RWPE2 (cell line): ENCODE data around the gene SELENOI.
A peak's percentile ranks its signal among the peaks of the same experiment; 100 is the strongest.

Source experiments
- ATAC-seq: fragments of 200-7000 bp; cut with Tn5 transposase; 3 replicates; pipeline ENCODE4 v1.9.1; 2021; ENCODE audit warnings: low read depth
- DNase-seq: peaks from one replicate; pipeline ENCODE4 v3.0.0-alpha.2; 2020; ENCODE audit warnings: low spot score
- H3K27ac ChIP-seq: fragments of 450-650 bp; 2 replicates; pipeline ENCODE4 v1.5.1; 2017; ENCODE audit warnings: mild to moderate bottlenecking; ENCODE audit not compliant: poor library complexity, severe bottlenecking
- H3K27me3 ChIP-seq: fragments of 250-450 bp; sonication (Bioruptor Pico); 2 replicates; pipeline ENCODE4 v1.5.1; 2021; ENCODE audit warnings: mild to moderate bottlenecking, moderate library complexity; ENCODE audit not compliant: insufficient read depth, poor library complexity, severe bottlenecking
- H3K36me3 ChIP-seq: fragments of 250-450 bp; sonication (Bioruptor Pico); 2 replicates; pipeline ENCODE4 v1.5.1; 2020; ENCODE audit warnings: low read depth, mild to moderate bottlenecking, moderate library complexity
- H3K4me1 ChIP-seq: fragments of 250-450 bp; sonication (Bioruptor Pico); 2 replicates; pipeline ENCODE4 v1.5.1; 2021; ENCODE audit warnings: mild to moderate bottlenecking, moderate library complexity; ENCODE audit not compliant: insufficient read depth, poor library complexity, severe bottlenecking
- H3K4me3 ChIP-seq: fragments of 250-450 bp; sonication (Bioruptor Pico); 2 replicates; pipeline ENCODE4 v1.5.1; 2021; ENCODE audit warnings: mild to moderate bottlenecking, moderate library complexity; ENCODE audit not compliant: severe bottlenecking
- H3K9me3 ChIP-seq: fragments of 250-450 bp; sonication (Bioruptor Pico); 2 replicates; pipeline ENCODE4 v1.5.1; 2021; ENCODE audit warnings: mild to moderate bottlenecking, moderate library complexity; ENCODE audit not compliant: severe bottlenecking
- TF ChIP-seq, protein P1 (sequence below): fragments of 450-650 bp; IDR thresholded peaks from one replicate; pipeline ENCODE4 v1.5.1; 2017; ENCODE audit warnings: mild to moderate bottlenecking, moderate library complexity; ENCODE audit not compliant: poor library complexity, severe bottlenecking

The SELENOI gene

DNA sequence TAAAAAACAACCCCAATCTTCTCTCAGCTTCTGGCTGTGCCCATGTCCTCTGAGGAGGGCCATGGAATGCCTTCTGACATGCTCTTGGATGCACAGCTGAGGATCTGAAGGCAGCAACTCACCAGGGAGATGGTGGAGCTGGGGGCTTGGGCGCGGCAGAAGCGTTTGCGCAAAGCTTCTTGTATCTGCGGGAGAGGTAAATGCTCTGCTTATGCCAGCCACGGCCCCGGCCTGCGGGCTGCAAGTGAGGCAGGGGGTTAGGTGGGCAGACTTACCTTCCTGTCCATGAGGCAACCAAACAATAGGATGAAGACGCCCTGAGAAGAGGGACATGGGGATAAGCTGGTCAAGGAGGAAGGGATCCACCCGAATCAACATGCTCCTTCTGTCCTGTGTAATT lies 36.0 kb upstream of the SELENOI start:
- ATAC-seq = no peak
- Histone ChIP-seq H3K27me3 (no peaks in the 10 kb centered on the region), H3K27ac (no peak overlapping the region), H3K36me3 (no peaks in the 10 kb centered on the region), H3K4me3 (no peak overlapping the region), H3K4me1 (peaks cover 8% of the 10 kb centered on the region), H3K9me3 (no peaks in the 10 kb centered on the region)
- TF ChIP-seq, protein P1, sequence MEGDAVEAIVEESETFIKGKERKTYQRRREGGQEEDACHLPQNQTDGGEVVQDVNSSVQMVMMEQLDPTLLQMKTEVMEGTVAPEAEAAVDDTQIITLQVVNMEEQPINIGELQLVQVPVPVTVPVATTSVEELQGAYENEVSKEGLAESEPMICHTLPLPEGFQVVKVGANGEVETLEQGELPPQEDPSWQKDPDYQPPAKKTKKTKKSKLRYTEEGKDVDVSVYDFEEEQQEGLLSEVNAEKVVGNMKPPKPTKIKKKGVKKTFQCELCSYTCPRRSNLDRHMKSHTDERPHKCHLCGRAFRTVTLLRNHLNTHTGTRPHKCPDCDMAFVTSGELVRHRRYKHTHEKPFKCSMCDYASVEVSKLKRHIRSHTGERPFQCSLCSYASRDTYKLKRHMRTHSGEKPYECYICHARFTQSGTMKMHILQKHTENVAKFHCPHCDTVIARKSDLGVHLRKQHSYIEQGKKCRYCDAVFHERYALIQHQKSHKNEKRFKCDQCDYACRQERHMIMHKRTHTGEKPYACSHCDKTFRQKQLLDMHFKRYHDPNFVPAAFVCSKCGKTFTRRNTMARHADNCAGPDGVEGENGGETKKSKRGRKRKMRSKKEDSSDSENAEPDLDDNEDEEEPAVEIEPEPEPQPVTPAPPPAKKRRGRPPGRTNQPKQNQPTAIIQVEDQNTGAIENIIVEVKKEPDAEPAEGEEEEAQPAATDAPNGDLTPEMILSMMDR = no peak
- no peak for DNase-seq

DNA sequence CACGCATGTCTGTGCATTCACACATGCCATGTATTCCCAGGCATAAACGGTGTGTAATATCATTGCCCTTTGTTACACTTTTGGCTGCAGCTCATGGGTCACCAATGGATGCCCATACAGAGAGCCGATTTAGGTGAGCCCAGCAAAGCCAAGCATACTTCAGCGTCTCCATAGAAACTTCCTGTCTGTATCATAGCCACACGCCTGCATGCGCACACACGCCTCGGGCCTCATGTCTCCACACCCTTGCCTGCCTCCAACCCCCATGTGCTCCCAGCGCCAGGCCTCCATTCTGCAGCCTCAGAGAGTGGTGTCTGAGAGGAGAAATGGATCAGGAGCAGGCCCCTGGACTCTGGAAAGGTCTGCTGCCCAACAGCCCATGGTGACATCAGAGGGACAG lies 33.5 kb upstream of the SELENOI start:
- Histone ChIP-seq H3K9me3 (no peaks in the 10 kb centered on the region), H3K36me3 (no peaks in the 10 kb centered on the region), H3K4me1 (no peaks in the 10 kb centered on the region), H3K4me3 (no peak overlapping the region), H3K27ac (no peak overlapping the region), H3K27me3 (no peaks in the 10 kb centered on the region)
- no peak for DNase-seq
- TF ChIP-seq, protein P1 = no peak
- ATAC-seq = peak; percentile 35; the same call in 2 of the 3 replicates

DNA sequence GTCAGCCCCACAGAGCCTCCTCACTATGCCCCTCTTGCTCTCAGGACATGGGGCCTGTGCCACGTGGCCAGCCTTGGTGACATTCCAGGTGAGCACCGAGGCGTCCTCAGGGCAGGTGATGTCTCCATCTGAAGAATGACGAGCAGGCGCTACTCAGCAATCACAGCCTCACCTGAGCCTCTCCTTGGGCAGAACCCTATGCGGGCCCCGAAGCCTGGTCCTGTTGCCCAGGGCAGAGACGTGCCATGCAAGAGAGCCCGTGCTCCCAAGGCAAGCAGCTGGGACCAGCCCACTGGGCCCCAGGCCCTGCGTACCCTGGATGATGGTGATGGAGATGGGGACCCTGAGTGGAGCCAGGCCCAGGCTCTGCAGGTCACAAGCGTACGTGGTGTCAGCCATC lies 32.5 kb upstream of the SELENOI start:
- DNase-seq = no peak
- Histone ChIP-seq H3K4me1 (no peaks in the 10 kb centered on the region), H3K4me3 (no peak overlapping the region), H3K36me3 (no peaks in the 10 kb centered on the region), H3K9me3 (no peaks in the 10 kb centered on the region), H3K27me3 (no peaks in the 10 kb centered on the region), H3K27ac (no peak overlapping the region)
- TF ChIP-seq, protein P1 = no peak
- no peak for ATAC-seq

DNA sequence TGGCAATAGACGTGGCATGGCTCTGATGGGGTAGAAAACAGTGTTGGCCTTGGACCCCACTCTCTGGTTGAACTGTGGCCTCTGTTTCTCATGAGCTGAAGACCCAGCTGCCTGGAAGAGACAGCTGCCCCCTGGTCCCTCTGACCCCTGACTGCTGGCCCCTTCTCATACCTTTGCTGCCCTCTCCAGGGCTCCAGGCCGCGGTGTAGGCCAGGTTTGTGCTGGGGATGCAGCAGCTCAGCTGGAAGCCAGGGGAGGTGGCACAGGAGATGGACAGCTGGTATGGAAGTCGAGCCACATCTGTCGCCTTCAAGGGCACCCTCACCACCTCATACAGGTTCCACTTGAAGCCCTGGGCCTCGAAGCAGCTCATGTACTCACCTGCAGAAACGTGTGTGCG lies 31.7 kb upstream of the SELENOI start:
- TF ChIP-seq, protein P1 = peak; percentile 30

DNA sequence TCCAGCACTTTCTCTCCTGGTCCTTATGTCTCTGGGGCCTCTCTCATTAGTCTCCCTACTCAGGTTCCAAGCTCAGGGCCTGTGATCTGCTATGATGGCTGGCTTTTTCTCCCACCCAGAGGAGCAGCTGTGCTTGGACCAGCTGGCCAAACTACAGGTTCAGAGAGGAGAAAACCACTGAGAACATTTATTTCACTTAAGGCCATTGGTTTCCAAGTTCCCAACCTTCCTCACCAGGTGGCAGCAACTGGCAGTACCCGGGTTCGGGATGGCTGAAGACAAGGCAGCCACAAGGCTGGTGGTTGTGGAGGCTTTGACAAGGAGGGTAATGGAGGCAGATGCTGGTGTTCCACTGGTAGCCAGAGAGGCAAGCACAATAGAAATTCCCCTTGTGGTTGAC lies 29.9 kb upstream of the SELENOI start:
- Histone ChIP-seq H3K27ac (no peak overlapping the region), H3K4me1 (no peaks in the 10 kb centered on the region), H3K36me3 (no peaks in the 10 kb centered on the region), H3K9me3 (no peaks in the 10 kb centered on the region), H3K4me3 (no peak overlapping the region), H3K27me3 (no peaks in the 10 kb centered on the region)
- TF ChIP-seq, protein P1 = no peak
- ATAC-seq (peak; percentile 25; the same call in 1 of the 3 replicates), DNase-seq (no peak)

More for the DNA sequence above, 31.7 kb upstream of the SELENOI start:
- DNase-seq (no peak), ATAC-seq (peak; percentile 49; the same call in 2 of the 3 replicates)
- no peaks in the 10 kb centered on the region for H3K9me3 ChIP-seq
- no peak overlapping the region for H3K4me3 ChIP-seq
- no peaks in the 10 kb centered on the region for H3K27me3 ChIP-seq
- H3K27ac ChIP-seq = no peak overlapping the region
- no peaks in the 10 kb centered on the region for H3K36me3 ChIP-seq
- no peaks in the 10 kb centered on the region for H3K4me1 ChIP-seq
